Fibroblast of the aortic adventitia (primary cell): ENCODE data around the gene TBX18. TPM values are rescaled to one million over a fixed set of nuclear protein-coding genes. Genes with fewer than 3 reads are reported as not detected.

Experiments
- DNase-seq: peaks from one replicate; pipeline ENCODE4 v3.0.0-alpha.2; 2010; ENCODE audit warnings: low read depth
- H3K4me3 ChIP-seq: 2 replicates; pipeline ENCODE4 v1.5.1; 2011; ENCODE audit warnings: low read depth, mild to moderate bottlenecking, control low read depth, low read length, moderate library complexity
- total RNA-seq: library from RNA; depleted of rRNA; stranded (reverse); fragments of >200 nt; gene quantifications from 2 replicates; pipeline ENCODE4 v1.2.3, GENCODE V29; 2012; ENCODE audit warnings: low replicate concordance
- TF ChIP-seq, protein P1 (sequence below): IDR thresholded peaks from 2 replicates; pipeline ENCODE4 v1.5.1; 2011; ENCODE audit warnings: mild to moderate bottlenecking, low read length, control low read depth, inconsistent platforms; ENCODE audit not compliant: insufficient read depth

Gene TBX18
- total RNA-seq, 1 donor: 27.1 TPM

DNA sequence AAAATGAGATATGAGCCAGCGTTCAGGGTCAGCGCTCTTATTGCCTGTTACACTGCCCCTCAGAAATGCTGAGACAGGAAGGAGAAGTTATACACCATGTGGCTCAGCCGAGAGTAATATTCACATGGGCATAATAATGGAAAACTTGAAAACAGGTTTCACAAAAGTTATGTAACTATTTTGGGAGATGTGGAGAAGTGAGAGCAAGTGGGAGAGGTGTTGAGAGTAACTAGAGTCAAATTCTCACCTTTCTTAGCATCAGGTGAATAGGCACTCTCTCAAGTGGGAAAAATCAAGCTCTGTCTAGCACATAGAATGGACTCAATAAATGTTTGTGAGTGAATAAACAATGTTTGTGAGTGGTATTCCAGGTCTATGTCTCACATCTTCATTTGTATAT, 94.5 kb downstream of the TBX18 start:
- H3K4me3 ChIP-seq: no peak overlapping the region
- TF ChIP-seq, protein P1, sequence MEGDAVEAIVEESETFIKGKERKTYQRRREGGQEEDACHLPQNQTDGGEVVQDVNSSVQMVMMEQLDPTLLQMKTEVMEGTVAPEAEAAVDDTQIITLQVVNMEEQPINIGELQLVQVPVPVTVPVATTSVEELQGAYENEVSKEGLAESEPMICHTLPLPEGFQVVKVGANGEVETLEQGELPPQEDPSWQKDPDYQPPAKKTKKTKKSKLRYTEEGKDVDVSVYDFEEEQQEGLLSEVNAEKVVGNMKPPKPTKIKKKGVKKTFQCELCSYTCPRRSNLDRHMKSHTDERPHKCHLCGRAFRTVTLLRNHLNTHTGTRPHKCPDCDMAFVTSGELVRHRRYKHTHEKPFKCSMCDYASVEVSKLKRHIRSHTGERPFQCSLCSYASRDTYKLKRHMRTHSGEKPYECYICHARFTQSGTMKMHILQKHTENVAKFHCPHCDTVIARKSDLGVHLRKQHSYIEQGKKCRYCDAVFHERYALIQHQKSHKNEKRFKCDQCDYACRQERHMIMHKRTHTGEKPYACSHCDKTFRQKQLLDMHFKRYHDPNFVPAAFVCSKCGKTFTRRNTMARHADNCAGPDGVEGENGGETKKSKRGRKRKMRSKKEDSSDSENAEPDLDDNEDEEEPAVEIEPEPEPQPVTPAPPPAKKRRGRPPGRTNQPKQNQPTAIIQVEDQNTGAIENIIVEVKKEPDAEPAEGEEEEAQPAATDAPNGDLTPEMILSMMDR: no peak
- DNase-seq: no peak

DNA sequence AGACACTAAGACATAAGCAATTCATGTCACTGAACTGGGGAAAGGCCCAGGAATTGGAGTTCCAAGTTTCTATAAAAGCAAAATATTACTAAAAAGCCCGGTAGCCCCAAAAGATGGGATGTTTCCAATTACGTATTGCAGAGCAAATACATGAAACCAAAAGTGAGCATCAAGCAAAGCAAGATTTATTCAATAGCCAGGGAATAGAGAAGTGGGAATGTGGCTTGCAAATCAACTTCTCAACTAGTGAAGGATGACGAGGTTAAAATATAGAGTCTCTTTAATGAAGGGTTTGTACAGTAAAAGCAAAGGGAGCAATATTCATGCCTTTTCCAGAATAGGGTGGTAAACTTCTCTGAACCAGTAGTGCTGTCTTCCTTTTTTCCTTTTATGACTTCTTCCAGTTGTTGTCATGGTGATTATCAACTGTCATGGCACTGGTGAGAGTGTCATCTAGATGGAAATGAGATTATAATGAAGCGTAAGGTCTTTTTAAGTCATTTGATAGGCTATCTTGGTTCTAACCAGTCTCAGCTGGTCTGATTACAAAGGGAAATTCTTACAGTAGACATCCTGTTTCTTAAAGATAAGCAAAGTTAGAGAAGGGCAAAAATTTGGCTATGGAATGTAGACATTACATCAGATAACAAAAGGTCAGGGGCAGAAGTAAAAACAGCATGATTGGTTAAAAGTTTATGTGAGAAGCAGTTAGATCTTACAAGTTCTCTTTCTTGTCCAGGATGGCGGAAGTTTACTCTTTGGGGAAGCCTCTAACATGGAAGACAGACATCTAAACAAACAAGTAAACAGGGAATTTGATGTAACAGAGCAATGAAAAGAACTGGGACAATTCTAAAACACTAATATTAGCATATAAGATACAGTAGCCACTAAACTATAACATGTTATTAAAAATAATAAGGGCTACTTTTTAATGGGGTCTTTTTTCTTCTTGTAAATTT, 96.9 kb downstream of the TBX18 start:
- TF ChIP-seq, protein P1: no peak
- H3K4me3 ChIP-seq: no peak overlapping the region
- DNase-seq: peak; percentile 11

DNA sequence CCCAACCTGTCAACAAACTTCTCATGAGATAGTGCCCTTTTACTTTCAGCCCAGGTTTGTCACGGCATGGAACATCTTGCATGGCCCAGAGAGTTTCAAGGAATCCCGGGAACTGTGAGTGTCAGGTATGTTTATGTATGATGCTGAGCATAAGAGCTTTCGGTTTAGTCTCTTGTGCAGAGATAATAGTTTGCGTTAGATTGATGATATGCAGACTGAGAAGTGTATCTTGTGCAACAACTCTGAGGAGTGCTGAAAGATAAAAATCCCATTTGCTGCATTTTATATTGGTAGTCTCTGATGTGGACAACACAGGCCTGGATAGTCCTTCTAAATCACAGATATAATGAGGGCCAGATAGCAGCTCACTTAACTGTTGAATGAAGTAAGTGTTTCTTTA, 99.0 kb downstream of the TBX18 start:
- DNase-seq: no peak
- H3K4me3 ChIP-seq: no peak overlapping the region
- TF ChIP-seq, protein P1: no peak

DNA sequence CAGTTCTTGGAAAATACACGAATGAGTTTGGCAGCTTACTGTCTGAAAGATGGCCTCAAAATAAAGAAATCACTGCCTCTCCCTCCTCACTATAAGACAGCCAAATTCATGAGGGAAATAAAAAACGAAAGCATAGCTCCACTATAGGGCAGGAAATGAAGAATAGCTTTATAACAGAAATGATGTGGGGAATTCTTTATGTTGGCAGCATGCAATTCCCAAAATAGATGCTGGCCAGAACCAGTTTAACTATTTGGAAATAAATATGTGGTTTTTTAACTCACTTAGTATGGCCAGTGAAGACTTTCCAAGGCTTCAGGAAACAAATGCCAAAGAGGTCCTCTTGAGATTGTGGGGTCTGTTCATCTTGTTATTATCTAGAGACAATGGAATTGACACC, 100.5 kb downstream of the TBX18 start:
- TF ChIP-seq, protein P1: no peak
- peak; percentile 65 for DNase-seq
- H3K4me3 ChIP-seq: no peak overlapping the region

DNA sequence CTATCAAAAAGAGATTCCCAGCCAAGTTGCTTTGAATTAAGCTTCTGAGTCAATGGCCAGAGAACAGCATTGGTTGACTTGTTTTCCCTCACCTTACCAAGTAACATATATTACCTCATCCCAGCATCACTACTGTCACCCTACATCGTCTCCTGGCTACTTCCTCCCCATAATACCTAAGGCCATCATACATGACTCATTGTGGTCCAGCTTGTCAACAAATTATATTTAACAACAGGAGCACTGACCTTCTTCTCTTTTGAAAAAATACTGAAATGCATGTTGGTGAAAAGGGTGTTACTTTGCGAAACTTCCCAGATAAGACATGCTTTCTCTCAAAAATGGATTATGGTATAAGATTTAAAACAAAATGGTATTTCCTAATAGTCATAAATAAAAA, 106.9 kb downstream of the TBX18 start:
- peak; percentile 4 for DNase-seq
- H3K4me3 ChIP-seq: no peak overlapping the region
- TF ChIP-seq, protein P1: no peak

DNA sequence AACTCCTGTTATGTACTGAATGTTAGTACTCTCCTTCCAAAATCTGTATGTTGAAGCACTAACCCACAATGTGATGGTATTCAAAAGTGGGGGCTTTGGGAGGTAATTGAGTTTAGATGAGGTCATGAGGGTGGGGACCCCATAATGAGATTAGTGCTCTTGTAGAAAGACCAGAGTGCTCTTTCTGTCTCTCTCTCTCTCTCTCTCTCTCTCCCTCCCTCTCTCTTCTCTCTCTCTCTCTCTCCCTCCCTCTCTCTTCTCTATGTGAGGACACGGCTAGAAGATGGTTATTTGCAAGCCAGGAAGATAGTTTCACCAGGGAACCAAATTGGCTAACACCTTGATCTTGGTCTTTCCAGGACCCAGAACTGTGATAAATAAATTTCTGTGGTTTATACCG, 107.4 kb downstream of the TBX18 start:
- H3K4me3 ChIP-seq: no peak overlapping the region
- DNase-seq: no peak
- TF ChIP-seq, protein P1: no peak
